ELR (cell line): ENCODE data around the gene BAG2.
A peak's percentile ranks its signal among the peaks of the same experiment; 100 is the strongest.

Experiments used
- DNase-seq: peaks from one replicate; pipeline ENCODE4 v3.0.0-alpha.2; 2015; ENCODE audit warnings: low read depth

The BAG2 gene

GRCh38 chr6:57172136-57173055, at the start of gene BAG2:
Gene BAG2 (plus strand): TSS chr6:57172326. CDS start chr6:57172698, 372 bp downstream.
- peak; percentile 93 for DNase-seq

GRCh38 chr6:57123111-57123510, 49.0 kb upstream of the BAG2 start:
- peak; percentile 39 for DNase-seq

GRCh38 chr6:57127763-57128162, 44.4 kb upstream of the BAG2 start:
- DNase-seq, result no peak

GRCh38 chr6:57130661-57131177, 41.4 kb upstream of the BAG2 start:
- DNase-seq, result no peak

GRCh38 chr6:57134954-57135353, 37.2 kb upstream of the BAG2 start:
- no peak for DNase-seq

GRCh38 chr6:57135885-57136284, 36.2 kb upstream of the BAG2 start:
- no peak for DNase-seq

- DNase-seq, result no peak
These were observed 34.8 kb upstream of the BAG2 start for GRCh38 chr6:57137350-57137749.

GRCh38 chr6:57138026-57138425, 34.1 kb upstream of the BAG2 start:
- no peak for DNase-seq

- DNase-seq, result no peak
These were observed 30.5 kb upstream of the BAG2 start for GRCh38 chr6:57141451-57142177.

- no peak for DNase-seq
These were observed 30.0 kb upstream of the BAG2 start for GRCh38 chr6:57142178-57142525.

- no peak for DNase-seq
These were observed 28.4 kb upstream of the BAG2 start for GRCh38 chr6:57143690-57144089.

GRCh38 chr6:57147401-57147800, 24.7 kb upstream of the BAG2 start:
- DNase-seq, result peak; percentile 15

- no peak for DNase-seq
These were observed 23.9 kb upstream of the BAG2 start for GRCh38 chr6:57147955-57148858.

GRCh38 chr6:57158658-57159057, 13.5 kb upstream of the BAG2 start:
- peak; percentile 77 for DNase-seq

- no peak for DNase-seq
These were observed 13.0 kb upstream of the BAG2 start for GRCh38 chr6:57159127-57159526.

- no peak for DNase-seq
These were observed 10.1 kb upstream of the BAG2 start for GRCh38 chr6:57162028-57162427.

GRCh38 chr6:57162516-57162915, 9.6 kb upstream of the BAG2 start:
- DNase-seq, result peak; percentile 18

- no peak for DNase-seq
These were observed 8.2 kb upstream of the BAG2 start for GRCh38 chr6:57163956-57164355.

GRCh38 chr6:57165080-57165479, 7.0 kb upstream of the BAG2 start:
- DNase-seq, result no peak

GRCh38 chr6:57173056-57173885, 1.1 kb downstream of the BAG2 start:
- DNase-seq, result peak; percentile 67

- peak; percentile 88 for DNase-seq
These were observed 1.9 kb downstream of the BAG2 start for GRCh38 chr6:57173886-57174510.
